Measurements from ENCODE around the gene MYZAP.

The MYZAP gene

DNA sequence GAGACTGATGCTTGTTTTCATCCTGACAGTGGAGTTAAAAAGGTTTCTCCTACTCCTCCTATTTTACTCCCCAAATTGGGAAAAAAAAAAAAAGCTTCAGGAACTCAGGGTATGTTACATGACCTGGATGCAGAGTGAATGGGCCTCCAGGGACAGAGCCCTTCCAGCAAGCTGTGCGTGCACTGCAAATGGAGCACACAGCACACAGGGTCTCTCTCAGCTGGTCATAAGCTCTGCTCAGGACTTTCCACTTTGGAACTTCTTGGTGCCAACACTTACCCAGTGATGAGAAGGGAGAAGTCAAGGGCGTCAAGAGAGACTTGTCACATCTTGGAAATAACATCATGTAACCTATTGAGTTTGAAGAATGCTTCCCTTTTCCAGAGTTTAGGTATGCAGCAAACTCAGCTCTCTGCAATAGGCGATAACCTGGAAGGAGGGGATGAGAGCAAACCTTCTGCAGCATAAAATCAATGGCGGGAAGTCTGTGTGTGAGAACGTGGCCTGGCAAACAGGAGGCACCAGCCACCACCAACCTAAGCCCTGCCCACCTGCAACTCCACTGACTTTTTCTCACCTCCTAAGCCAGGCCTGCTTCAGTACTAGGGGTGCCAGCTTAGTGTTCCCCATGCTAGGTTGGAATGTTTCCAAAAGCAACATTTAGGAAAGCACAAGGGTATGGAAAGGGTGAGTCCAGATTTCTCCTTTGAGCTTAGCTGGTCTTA is 39.8 kb downstream of the MYZAP start:
- no peak for DNase-seq

DNA sequence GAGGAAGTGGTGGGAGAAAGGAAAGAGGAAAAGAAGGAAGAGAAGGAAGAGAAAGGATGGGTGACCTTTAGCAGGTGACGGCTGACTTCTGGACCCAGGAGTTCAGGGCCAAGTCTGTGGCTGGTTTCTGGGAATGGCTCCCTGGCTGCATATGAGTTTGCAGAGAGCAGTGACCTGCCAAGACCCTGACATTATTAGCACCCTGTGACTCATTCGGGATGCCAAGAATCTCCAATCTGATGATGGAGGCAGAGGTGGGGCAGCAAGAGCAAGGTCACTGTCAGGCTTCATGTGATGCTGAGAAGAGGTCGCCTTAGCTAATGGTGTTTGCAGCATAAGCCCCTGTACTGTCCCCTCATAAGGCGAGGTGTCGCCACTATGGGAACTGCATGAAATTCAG is 42.6 kb downstream of the MYZAP start:
- no peak for DNase-seq

DNA sequence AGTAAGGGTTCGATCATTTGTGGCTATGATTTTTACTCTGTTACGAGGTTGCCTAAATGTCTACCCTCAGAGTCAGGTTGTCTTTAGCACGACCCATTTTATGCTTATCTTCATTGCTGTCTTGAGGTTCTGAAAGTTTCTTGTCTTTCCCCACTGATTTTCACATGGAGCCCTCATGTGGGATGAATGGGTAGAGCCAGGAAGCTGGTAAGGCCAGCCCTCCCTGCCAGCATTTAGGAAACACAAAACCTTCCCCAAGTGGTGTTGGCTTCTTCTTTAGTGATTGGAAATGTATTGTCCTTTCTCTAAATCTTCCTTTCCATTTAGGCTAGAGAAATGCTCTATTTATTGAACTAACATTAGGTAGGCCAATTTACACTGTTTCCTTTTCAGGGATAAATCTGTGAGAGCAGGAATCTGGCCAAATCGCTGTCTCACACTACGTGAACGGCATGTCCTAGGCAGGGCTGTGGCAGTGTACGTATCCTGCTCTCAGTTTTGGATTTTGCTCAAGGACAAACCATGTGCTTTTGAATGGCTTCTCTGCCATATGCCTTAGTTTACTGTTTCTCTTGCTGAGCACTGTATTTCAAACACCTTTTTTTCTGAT is 43.7 kb downstream of the MYZAP start:
- no peak for DNase-seq

- no peak for DNase-seq
Measured at GRCh38 chr15:57637846-57638245, 46.1 kb downstream of the MYZAP start.

DNA sequence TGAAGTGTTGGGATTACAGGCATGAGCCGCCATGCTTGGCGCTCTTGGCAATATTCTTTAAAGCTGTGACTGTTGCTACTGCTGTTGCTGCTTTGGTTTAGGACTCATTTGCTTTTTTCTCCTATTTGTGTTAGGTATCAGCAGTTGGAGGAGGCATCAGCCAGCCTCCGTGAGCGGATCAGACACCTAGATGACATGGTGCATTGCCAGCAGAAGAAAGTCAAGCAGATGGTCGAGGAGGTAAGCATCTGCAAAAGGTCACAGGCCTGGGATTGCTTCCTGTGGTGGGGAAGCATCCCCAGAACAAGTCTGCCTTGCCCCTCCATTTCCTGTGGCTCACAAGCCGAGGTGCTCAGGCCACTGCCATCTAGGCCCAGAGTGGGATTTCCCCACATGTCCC is 47.6 kb downstream of the MYZAP start:
- no peak for DNase-seq

- peak; percentile 22 for DNase-seq
Measured at GRCh38 chr15:57640930-57641682, 49.4 kb downstream of the MYZAP start.

GRCh38 chr15:57643826-57644225 is 52.1 kb downstream of the MYZAP start:
- no peak for DNase-seq

- DNase-seq, result no peak
Measured at GRCh38 chr15:57646087-57646486, 54.4 kb downstream of the MYZAP start.

GRCh38 chr15:57647071-57647790 is 55.5 kb downstream of the MYZAP start:
- DNase-seq, result no peak

DNA sequence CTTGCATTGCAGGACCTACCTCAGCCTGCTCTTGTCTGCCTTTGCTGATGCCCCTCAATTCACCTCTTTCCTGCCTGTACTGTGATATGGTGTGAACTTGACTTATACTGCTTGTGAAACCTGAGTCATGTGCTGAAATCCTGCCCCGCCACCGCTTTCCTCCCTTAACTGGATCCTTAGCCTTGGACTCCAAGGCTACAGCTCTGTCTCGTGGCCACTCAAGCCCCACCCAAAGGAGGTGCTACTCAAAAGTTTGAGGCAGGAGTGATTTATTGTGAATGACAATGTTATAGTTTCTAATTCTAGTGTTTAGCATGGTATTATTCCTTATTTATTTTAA is 56.1 kb downstream of the MYZAP start:
- DNase-seq, result no peak

- DNase-seq, result no peak
Measured at GRCh38 chr15:57649138-57649537, 57.4 kb downstream of the MYZAP start.

DNA sequence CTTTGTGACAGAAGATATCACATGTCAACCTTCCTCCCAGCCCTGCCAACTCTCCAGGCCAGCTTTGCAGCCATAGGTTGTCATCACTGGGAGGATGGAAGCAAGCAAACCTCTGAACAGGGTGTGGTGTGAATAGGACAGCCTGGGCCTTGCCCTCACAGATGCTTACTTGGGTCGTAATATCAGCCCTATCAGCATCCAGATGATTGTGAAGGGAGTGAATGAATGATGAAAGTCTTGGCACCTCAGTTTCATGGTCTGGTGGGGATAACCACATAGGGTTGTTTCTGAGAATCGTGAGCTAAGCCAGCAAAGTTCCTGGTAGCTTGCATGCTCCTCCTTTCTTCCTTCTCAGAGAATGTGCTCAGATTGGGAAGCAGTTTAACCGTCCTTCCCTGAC is 59.7 kb downstream of the MYZAP start:
- no peak for DNase-seq

GRCh38 chr15:57652481-57652880 is 60.8 kb downstream of the MYZAP start:
- no peak for DNase-seq

- DNase-seq, result peak; percentile 73
Measured at GRCh38 chr15:57654153-57654852, 62.6 kb downstream of the MYZAP start.

- no peak for DNase-seq
Measured at GRCh38 chr15:57655053-57655452, 63.3 kb downstream of the MYZAP start.

GRCh38 chr15:57655809-57656208 is 64.1 kb downstream of the MYZAP start:
- no peak for DNase-seq

GRCh38 chr15:57656434-57656833 is 64.7 kb downstream of the MYZAP start:
- DNase-seq, result no peak

DNA sequence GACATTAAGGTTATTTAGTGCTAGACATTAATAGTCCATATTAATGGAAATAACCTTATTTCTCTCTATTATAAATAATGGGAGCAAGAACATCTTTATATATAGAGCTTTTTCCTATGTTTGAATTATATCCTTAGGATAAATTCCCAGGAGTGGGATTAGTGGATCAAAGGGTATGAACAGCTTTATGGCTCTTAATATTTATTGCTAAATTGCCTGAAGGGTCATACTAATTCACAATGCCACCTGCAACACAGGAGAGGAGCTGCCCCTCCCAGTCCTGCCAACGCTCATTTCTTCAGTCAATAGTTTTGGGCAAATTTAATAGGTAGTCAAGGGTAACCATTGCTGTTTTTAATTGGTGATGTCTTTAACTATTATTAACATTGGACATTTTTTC is 65.9 kb downstream of the MYZAP start:
- no peak for DNase-seq

DNA sequence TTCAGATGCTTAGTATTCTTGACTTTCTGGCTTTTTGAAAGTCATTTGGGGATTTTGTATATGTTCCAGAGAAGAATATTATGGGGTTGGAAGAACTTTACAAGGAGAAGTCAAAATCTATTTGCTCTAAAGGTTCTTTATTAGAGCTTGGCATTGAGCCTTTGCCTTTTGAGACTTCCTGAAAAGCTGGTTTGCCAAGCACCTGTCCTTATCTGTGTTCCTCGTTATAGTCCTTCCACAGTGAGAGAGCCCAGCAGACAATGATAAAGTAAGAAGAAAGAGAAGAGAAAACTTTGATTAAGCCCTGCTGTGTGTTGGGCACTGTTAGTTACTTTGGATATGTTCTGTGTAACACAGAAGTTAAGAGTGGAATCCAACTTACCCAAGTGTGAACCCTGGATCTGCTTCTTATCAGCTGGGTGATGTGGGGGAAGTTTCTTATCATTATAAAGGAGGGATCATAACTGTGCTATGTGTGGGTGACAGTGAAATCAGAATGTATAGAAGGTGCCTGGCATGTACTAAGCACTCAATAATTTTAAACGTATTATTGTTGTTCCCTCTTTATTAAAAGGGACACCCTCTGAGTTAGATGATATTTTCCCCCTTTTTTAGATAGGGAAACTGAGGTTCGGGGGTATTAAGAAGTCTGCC is 70.5 kb downstream of the MYZAP start:
- DNase-seq, result no peak

DNA sequence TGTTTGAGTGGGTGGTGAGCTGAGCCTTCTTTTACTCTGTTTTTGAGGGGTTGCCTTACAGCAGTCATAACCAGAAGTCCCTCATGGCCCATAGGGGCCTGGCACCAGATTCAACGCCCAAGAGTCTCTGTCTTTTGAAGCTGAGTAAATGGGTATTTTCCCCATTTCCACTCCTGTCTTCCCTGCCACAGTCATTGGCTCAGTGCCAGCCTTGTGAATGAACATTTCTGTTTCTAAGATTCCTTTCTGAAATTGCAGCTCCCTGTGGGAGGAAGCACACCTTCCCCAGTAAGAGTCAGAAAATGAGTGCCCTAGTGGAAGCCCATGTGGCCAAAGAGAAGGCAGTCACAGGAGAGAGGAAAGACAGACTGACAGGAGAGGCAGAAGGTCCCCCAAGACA is 71.1 kb downstream of the MYZAP start:
- no peak for DNase-seq

DNA sequence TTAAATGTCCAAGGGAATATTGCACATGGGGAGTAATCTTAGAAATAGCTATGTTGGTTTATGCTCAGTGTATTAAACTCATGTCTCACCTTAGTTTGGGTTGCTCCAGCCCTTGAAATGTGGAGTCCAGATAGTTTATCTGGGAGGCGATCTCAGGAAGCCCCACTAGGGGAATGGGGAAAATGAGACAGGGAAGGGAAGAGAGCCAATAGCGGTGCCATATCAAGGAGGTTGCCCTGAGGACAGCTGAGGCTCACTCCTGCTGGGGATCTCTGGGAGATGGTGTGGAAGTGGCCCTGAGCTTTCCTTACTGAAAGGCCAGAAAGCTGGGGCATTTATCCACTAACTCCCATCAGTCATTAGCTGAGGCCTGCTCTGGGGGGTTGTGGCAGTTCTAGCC is 71.6 kb downstream of the MYZAP start:
- DNase-seq, result no peak

DNA sequence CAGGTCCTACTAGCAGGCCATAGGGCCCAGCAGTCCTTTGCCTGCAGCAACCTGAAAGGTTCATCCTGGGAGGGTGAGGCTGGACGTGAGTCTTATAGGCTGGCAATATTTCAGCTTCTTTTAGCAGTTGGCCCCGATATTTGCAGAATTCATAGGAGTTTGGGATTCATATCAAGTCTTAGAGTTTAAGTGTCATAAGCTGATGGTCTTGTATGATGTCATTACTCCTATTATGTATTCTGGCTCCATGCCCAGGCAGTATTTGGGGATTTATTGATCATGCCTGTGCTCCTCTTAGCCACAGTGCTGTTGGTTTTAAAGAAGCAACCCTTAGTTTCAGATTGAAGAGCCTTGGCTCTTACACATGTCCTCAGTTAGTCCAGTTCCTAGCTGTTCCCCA is 73.5 kb downstream of the MYZAP start:
- DNase-seq, result no peak

- DNase-seq, result no peak
Measured at GRCh38 chr15:57665939-57666338, 74.2 kb downstream of the MYZAP start.
